Activated CD8-positive, alpha-beta T cell treated with anti-CD3 and anti-CD28 coated beads, Interleukin-2, amount 10 ng/mL, durations not matched to agents 7 days and 5 days (primary cell): ENCODE measurements around the gene PEX3. TPM values are rescaled to one million over a fixed set of nuclear protein-coding genes. Genes with fewer than 3 reads are reported as not detected.
"Not testable (repeated sequence)": the region's sequence is repeated elsewhere in the genome, so short reads cannot be mapped to it uniquely, and the experiment has no call there.

Experiments used
- ATAC-seq: fragments of 150-1000 bp; cut with Tn5 transposase; one replicate; pipeline ENCODE4 v1.10.0; 2021; ENCODE audit warnings: moderate library complexity
- CTCF ChIA-PET: fragments of 350-600 bp; sonication (Branson Sonifier 250); formaldehyde crosslinking; loops from one replicate; lab custom pipeline; 2021; ENCODE audit warnings: antibody characterized with exemption; lab: Charles Lee
- POLR2A ChIA-PET: fragments of 350-600 bp; sonication (Branson Sonifier 250); formaldehyde crosslinking; loops from one replicate; lab custom pipeline; 2021; ENCODE audit warnings: antibody characterized with exemption; lab: Charles Lee
- DNase-seq: peaks from one replicate; pipeline ENCODE4 v3.0.0-alpha.2; 2020
- H3K27ac Mint-ChIP-seq: one replicate; pipeline ENCODE4 v1.8.0; 2021; ENCODE audit warnings: mild to moderate bottlenecking, mixed read lengths
- H3K27me3 Mint-ChIP-seq: one replicate; pipeline ENCODE4 v1.8.0; 2021; ENCODE audit warnings: low read depth, mixed read lengths
- H3K36me3 Mint-ChIP-seq: one replicate; pipeline ENCODE4 v1.8.0; 2021; ENCODE audit warnings: low read depth, mixed read lengths
- H3K4me1 Mint-ChIP-seq: one replicate; pipeline ENCODE4 v1.8.0; 2021; ENCODE audit warnings: low read depth, mixed read lengths
- H3K4me3 Mint-ChIP-seq: one replicate; pipeline ENCODE4 v1.8.0; 2021; ENCODE audit warnings: mild to moderate bottlenecking, mixed read lengths
- H3K9me3 Mint-ChIP-seq: one replicate; pipeline ENCODE4 v1.8.0; 2022; ENCODE audit warnings: mixed read lengths; ENCODE audit not compliant: insufficient read depth
- total RNA-seq, 2 experiments: library from RNA; stranded (reverse); gene quantifications; one replicate each; pipeline ENCODE4 v1.2.3, GENCODE V29; 2021

The PEX3 gene
- total RNA-seq, 2 experiments from 2014 or later: 14.5 to 15.1 TPM

DNA sequence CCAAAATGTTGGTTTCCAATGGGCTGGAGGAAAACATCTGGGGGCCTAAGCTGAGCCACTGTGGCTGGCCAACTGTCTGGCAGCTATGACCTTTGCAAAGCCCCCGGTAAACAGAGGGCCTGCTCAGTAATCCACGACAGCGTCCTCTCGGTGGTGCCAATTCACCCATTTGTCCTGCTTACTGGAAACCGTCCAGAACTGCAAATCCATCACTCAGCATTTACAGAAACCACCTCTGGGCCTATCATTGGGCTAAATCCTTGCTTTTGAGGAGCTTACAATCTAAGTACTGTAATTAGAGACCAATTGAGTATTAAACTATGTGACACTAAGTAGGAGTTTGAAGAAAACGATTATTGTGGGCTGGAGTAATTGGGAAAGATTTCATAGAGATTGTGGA lies 31.1 kb upstream of the PEX3 start:
- CTCF ChIA-PET: interaction anchor here (1.2 kb wide), 1 partner anchor 855 kb away, joined by 3 read pairs; no protein-coding TSS in a partner anchor
- Mint-ChIP-seq H3K27me3 (no peaks in the 10 kb centered on the region), H3K9me3 (no peaks in the 10 kb centered on the region), H3K4me1 (no peaks in the 10 kb centered on the region), H3K27ac (no peak overlapping the region), H3K36me3 (peaks cover 8% of the 10 kb centered on the region), H3K4me3 (no peak overlapping the region)
- POLR2A ChIA-PET: interaction anchor here (0.6 kb wide), 1 partner anchor 35 kb away, joined by 3 read pairs; no protein-coding TSS in a partner anchor
- DNase-seq (no peak), ATAC-seq (no peak)

DNA sequence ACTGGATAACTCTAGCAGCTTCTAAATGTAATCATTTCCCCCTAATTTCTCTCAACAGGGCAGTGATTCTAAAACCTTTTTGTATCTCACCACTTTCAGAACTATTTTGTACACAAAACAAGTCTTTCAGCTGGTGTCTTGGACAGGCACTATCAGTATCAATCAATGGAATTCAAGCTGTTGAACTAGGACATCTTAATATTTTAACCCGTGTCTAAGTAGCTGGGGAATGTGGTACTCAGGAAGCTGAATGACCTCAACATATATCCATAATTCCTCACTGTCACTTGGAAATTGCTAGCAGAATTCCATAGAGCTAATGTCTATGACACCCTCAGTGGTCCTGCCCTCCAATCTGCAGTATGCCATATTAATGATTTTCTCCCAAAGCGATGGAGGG lies 24.6 kb upstream of the PEX3 start:
- peak overlapping the region; percentile 27 for H3K27ac Mint-ChIP-seq
- POLR2A ChIA-PET: interaction anchor here (1.1 to 1.3 kb wide), 2 partner anchors 11 to 480 kb away, joined by 3 read pairs; no protein-coding TSS in a partner anchor
- H3K4me3 Mint-ChIP-seq: no peak overlapping the region
- H3K27me3 Mint-ChIP-seq: no peaks in the 10 kb centered on the region
- no peaks in the 10 kb centered on the region for H3K4me1 Mint-ChIP-seq
- H3K36me3 Mint-ChIP-seq: peaks cover 8% of the 10 kb centered on the region
- ATAC-seq: no peak
- CTCF ChIA-PET: interaction anchor here (0.5 to 3.0 kb wide), 9 partner anchors 11 to 950 kb away, joined by 3 to 33 read pairs (median 5); no protein-coding TSS in a partner anchor
- no peaks in the 10 kb centered on the region for H3K9me3 Mint-ChIP-seq
- no peak for DNase-seq

DNA sequence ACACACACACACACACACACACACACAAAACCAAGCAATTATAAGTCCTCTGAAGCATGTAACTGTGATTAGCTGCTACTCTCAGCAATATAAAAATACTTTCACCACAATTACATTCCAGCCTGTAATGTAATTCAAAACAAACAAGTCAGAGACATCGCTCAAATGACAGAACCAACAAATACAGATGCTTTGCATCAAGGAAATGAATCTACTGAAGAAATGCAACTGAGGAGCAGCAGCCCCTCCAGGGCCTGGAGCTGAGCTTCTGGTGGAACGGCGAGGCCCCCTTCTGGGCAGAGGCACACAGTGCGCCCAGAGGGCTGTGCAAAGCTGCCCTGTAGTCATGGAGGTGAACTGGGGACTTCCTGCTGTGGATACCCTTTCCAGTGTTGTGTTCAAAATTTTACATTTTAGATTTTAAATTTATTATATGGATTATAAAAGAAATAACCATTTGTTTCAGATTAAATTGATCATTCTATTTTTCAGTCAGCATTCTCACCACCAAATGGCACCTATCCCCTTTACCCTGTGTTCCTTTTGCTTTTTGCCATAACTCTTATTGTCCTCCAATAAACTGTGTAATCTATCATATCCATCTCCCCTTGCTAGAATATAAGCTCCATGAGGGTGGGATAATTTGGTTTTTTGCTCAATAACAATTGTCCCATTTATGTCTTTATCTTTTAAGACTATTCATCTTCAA lies 23.3 kb upstream of the PEX3 start:
- Mint-ChIP-seq H3K4me1 (no peaks in the 10 kb centered on the region), H3K27me3 (no peaks in the 10 kb centered on the region), H3K4me3 (no peak overlapping the region), H3K27ac (no peak overlapping the region), H3K9me3 (no peaks in the 10 kb centered on the region), H3K36me3 (peaks cover 11% of the 10 kb centered on the region)
- ChIA-PET POLR2A (interaction anchor here (1.1 kb wide), 1 partner anchor 84 kb away, joined by 3 read pairs; no protein-coding TSS in a partner anchor), CTCF (interaction anchor here (0.8 to 3.4 kb wide), 35 partner anchors 10 to 1280 kb away, joined by 3 to 33 read pairs (median 4); partner anchors contain the start of genes ADAT2, NMBR, PEX3 and VTA1)
- DNase-seq (peak; percentile 79), ATAC-seq (peak; percentile 98)

DNA sequence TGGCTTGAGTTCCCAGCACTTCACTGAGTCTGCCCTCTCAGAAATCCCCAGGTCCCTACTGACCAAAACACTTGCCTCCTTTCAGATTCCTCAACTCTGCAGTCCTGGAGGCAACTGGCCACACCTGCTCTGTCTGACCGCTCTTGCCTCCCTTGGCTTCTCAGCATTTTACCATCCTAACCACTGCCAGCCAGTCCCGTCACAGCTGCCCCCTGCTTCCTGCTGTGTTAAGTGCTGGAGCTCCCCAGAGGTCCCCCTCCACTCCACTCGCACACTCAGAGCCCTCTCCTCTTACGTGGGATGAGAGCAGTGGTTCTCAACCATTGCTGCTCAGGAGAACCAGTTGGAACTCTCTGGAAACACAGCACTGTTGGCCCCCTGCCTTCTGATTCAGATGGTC lies 20.6 kb upstream of the PEX3 start:
- Mint-ChIP-seq H3K4me3 (no peak overlapping the region), H3K4me1 (no peaks in the 10 kb centered on the region), H3K9me3 (no peaks in the 10 kb centered on the region), H3K27ac (peak overlapping the region; percentile 27), H3K27me3 (no peaks in the 10 kb centered on the region), H3K36me3 (peaks cover 12% of the 10 kb centered on the region)
- ChIA-PET CTCF (interaction anchor here (0.8 to 3.4 kb wide), 4 partner anchors 8 to 955 kb away, joined by 3 to 32 read pairs (median 6); no protein-coding TSS in a partner anchor), POLR2A (no interaction called here)
- DNase-seq (no peak), ATAC-seq (no peak)

DNA sequence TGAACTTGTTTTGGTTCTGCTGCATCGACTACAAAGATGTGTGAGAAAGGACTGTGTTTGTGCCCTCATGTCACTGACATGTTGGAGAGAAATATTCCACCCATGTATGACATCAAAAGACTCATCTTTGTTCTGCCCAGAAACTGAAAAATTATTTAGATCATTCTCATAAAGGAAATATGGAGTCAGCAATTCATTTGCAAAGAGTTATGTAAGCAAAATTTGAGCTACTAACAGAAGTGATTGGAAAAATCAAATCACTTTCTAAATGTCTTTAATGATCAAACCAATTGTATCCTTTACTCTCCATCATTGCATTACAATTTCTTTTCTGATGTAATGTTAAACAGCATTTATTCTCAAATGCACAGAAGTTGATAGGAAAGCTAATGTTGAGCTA lies 19.4 kb upstream of the PEX3 start:
- H3K27me3 Mint-ChIP-seq: no peaks in the 10 kb centered on the region
- CTCF ChIA-PET: interaction anchor here (0.7 to 1.1 kb wide), 2 partner anchors 865 to 957 kb away, joined by 3 to 4 read pairs; no protein-coding TSS in a partner anchor

DNA sequence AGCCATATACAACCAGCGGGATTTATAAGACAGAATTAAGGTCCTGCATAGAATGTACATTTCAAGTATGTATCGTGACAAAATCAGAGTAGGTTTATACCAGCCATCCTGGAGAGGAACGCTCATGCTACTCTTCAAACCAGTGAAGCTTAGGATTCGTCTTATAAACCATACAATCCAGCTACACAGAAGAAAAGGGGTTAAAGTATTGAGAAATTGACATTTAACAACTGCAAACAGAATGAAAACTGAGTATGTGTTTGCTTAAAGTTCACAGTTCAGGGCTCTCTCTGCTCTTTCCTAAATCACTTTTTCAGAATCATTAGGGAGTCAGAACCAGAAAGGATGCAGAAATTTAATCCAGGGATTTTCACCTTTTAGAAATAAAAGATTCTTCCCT lies 18.0 kb upstream of the PEX3 start:
- H3K36me3 Mint-ChIP-seq: peaks cover 22% of the 10 kb centered on the region
- POLR2A ChIA-PET: no interaction called here
- CTCF ChIA-PET: interaction anchor here (1.1 to 1.6 kb wide), 3 partner anchors 9 to 958 kb away, joined by 3 to 4 read pairs (median 3); no protein-coding TSS in a partner anchor
- ATAC-seq (no peak), DNase-seq (no peak)
- H3K27ac Mint-ChIP-seq: no peak overlapping the region
- H3K4me3 Mint-ChIP-seq: no peak overlapping the region
- H3K9me3 Mint-ChIP-seq: no peaks in the 10 kb centered on the region
- no peaks in the 10 kb centered on the region for H3K4me1 Mint-ChIP-seq
- H3K27me3 Mint-ChIP-seq: no peaks in the 10 kb centered on the region

More for the DNA sequence above, 19.4 kb upstream of the PEX3 start:
- peaks cover 16% of the 10 kb centered on the region for H3K36me3 Mint-ChIP-seq
- H3K4me1 Mint-ChIP-seq: no peaks in the 10 kb centered on the region
- H3K9me3 Mint-ChIP-seq: no peaks in the 10 kb centered on the region
- POLR2A ChIA-PET: interaction anchor here (1.1 kb wide), 1 partner anchor 20 kb away, joined by 7 read pairs; the partner anchor contains the start of gene PEX3
- ATAC-seq (no peak), DNase-seq (no peak)
- H3K27ac Mint-ChIP-seq: no peak overlapping the region
- H3K4me3 Mint-ChIP-seq: no peak overlapping the region

DNA sequence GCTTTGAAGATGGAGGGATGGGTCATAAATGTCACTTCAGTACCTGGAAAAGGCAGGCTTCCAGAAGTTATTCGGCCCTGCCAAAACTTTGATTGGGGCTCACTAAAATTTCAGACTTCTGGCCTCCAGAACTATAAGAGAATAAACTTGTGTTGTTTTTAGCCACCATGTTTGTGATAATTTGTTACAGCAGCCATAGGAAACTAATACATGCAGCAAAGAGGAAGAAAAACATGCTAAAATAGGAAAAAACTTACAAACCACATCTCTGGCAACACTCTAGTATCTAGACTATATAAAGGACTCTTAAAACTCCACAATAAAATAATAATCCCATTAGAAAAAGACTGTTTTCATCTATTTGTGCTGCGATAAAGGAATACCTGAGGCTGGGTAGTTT lies 9.6 kb upstream of the PEX3 start:
- no peak for ATAC-seq
- Mint-ChIP-seq H3K36me3 (peaks cover 47% of the 10 kb centered on the region), H3K9me3 (no peaks in the 10 kb centered on the region), H3K4me3 (no peak overlapping the region), H3K27me3 (no peaks in the 10 kb centered on the region), H3K27ac (no peak overlapping the region), H3K4me1 (peaks cover 18% of the 10 kb centered on the region)
- POLR2A ChIA-PET: no interaction called here
- no peak for DNase-seq
- CTCF ChIA-PET: no interaction called here

DNA sequence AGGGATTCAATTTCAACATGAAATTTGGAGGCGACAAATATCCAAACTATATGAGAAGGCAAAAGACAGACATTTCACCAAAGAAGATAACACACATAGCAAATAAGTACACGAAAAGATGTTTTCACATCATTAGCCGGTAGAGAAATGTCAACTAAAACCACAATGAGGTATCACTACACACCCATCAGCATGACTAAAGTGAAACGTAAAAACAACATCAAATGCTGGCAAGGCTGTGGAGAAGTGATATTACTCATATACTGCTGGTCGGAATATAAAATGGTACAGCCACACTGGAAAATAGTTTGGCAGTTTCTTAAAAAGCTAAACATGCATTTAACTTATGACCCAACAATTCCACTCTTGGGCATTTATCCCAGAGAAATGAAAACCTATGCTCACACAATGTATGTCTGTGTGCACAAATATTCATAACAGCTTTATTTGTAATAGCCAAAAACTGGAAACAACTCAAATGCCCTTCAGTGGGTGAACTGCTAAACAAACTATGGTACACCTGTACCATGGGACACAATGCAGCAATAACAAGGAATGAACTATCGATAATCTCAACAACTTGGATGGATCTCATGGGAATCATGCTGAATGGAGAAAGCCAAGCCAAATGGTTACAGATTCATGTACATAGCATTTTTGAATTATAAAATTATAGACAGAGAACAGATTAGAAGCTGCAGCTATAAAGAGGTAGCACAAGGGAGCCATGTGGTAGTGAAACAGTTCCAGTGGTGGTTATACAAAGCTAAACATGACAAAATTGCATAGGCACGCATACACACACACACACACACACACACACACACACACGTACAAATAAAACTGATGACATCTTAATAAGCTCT lies 8.7 kb upstream of the PEX3 start:
- DNase-seq (no peak), ATAC-seq (peak; percentile 74)
- Mint-ChIP-seq H3K4me3 (no peak overlapping the region), H3K36me3 (peaks cover 42% of the 10 kb centered on the region), H3K27ac (peak overlapping the region; percentile 43), H3K9me3 (no peaks in the 10 kb centered on the region), H3K27me3 (no peaks in the 10 kb centered on the region), H3K4me1 (peaks cover 18% of the 10 kb centered on the region)
- ChIA-PET CTCF (interaction anchor here (0.7 to 2.0 kb wide), 8 partner anchors 9 to 618 kb away, joined by 3 to 10 read pairs (median 4); no protein-coding TSS in a partner anchor), POLR2A (interaction anchor here (0.5 to 1.9 kb wide), 2 partner anchors 9 to 503 kb away, joined by 3 to 20 read pairs; partner anchors contain the start of genes ADAT2 and PEX3)

DNA sequence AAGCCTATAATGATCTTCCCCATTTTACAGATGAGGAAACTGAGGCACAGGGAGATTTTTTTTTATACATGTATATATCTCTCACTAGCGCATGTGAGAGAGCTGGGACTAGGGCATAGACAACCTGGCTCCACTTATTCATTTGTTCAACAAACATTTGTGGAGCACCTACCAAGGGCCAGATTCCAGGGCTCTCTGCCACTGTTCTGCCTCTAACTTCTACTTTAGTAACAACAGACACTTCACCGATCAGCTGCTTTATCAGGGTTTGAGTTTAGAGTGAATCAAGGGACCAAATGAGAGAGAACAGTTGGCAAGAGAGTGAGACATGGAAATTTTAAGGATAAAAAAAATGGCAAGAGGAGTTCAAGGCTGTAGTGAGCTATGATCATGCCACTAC lies 7.5 kb upstream of the PEX3 start:
- CTCF ChIA-PET: interaction anchor here (1.0 to 2.0 kb wide), 5 partner anchors 11 to 619 kb away, joined by 3 to 10 read pairs (median 4); no protein-coding TSS in a partner anchor
- Mint-ChIP-seq H3K36me3 (peaks cover 42% of the 10 kb centered on the region), H3K9me3 (no peaks in the 10 kb centered on the region), H3K27me3 (no peaks in the 10 kb centered on the region), H3K4me3 (no peak overlapping the region), H3K27ac (no peak overlapping the region), H3K4me1 (peaks cover 22% of the 10 kb centered on the region)
- POLR2A ChIA-PET: interaction anchor here (0.6 to 1.9 kb wide), 3 partner anchors 8 to 551 kb away, joined by 3 to 20 read pairs (median 4); partner anchors contain the start of genes ADAT2 and PEX3
- no peak for ATAC-seq
- no peak for DNase-seq

DNA sequence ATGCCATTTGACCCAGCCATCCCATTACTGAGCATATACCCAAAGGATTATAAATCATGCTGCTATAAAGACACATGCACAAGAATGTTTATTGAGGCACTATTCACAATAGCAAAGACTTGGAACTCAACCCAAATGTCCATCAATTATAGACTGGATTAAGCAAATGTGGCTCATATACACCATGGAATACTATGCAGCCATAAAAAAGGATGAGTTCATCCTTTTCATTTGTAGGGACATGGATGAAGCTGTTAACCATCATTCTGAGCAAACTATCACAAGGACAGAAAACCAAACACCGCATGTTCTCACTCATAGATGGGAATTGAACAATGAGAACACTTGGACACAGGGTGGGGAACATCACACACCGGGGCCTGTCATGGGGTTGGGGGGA lies 2.7 kb upstream of the PEX3 start:
- ATAC-seq, H3K27me3 Mint-ChIP-seq, H3K4me3 Mint-ChIP-seq, CTCF ChIA-PET, POLR2A ChIA-PET, DNase-seq, H3K27ac Mint-ChIP-seq, H3K9me3 Mint-ChIP-seq: not testable (repeated sequence)
- peaks cover 20% of the 10 kb centered on the region for H3K36me3 Mint-ChIP-seq
- peaks cover 26% of the 10 kb centered on the region for H3K4me1 Mint-ChIP-seq
